Bronchial epithelial cell (primary cell): ENCODE data around the gene SCUBE2. TPM values are rescaled to one million over a fixed set of nuclear protein-coding genes. Genes with fewer than 3 reads are reported as not detected.

Experiments
- DNase-seq: peaks from one replicate; pipeline ENCODE4 v3.0.0-alpha.2; 2010; ENCODE audit warnings: low read depth
- FAIRE-seq: peaks from 2 replicates; lab custom pipeline; 2011; peaks lifted over from hg19 to GRCh38; lab: Jason Lieb, UNC
- H3K27me3 ChIP-seq: 2 replicates; pipeline ENCODE4 v1.5.1; 2011; ENCODE audit warnings: low read length; ENCODE audit not compliant: control insufficient read depth, insufficient read depth
- H3K36me3 ChIP-seq: 2 replicates; pipeline ENCODE4 v1.5.1; 2011; ENCODE audit warnings: low read length; ENCODE audit not compliant: control insufficient read depth, insufficient read depth
- H3K4me3 ChIP-seq: 2 replicates; pipeline ENCODE4 v1.5.1; 2011; ENCODE audit warnings: mild to moderate bottlenecking, low read depth, low read length, control low read depth
- CTCF ChIP-seq: IDR thresholded peaks from 2 replicates; pipeline ENCODE4 v1.5.1; 2011; ENCODE audit warnings: mild to moderate bottlenecking, moderate library complexity, low read length, control low read depth, inconsistent platforms; ENCODE audit not compliant: insufficient read depth, severe bottlenecking
- total RNA-seq: library from RNA; depleted of rRNA; stranded (reverse); fragments of >200 nt; gene quantifications from 2 replicates; pipeline ENCODE4 v1.2.1, GENCODE V29; 2014

SCUBE2 gene
- total RNA-seq, 1 donor from 2014 or later = not detected

DNA sequence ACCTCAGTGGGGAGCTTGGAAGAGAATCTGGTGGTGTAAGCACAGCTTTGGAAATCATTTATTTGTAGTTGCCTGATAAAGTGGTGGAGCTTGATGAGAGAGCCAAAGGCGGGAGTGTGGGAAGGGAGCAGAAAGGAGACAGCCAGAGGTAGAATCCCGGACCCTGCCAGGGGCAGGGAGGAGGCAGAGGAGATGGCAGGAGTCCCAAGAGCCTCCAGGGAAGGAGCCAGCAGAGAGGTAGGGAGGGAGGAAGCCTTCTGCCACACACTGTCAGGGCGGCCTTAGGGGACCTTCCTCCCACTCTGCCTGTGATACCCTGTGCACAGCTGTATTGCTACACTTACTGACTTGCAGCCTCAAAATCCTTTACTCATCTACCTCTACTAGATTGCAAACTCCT is 15.4 kb downstream of the SCUBE2 start:
- no peak for DNase-seq
- Histone ChIP-seq H3K4me3 (no peak overlapping the region), H3K36me3 (no peaks in the 10 kb centered on the region), H3K27me3 (peaks cover 4% of the 10 kb centered on the region)
- no peak for FAIRE-seq
- no peak for TF ChIP-seq CTCF

DNA sequence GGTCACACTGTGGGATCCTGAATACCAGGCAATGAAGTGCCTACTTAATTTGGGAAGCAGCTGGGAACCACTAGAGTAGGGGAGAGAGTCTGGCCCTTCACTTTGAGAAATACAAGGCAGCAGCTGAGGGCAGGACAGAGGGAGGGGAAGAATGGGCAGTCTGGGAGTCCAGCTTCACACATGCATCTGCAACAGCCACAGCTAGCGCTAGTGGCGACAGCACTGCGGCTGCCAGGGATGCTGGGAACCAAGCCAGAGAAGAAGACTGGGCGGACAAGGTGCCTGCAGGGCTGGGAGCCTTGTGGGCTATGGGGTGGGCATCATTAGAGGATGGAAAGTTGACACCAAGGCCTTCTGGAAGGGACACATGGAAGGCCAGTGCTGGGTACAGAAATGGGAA is 15.8 kb downstream of the SCUBE2 start:
- Histone ChIP-seq H3K36me3 (no peaks in the 10 kb centered on the region), H3K4me3 (no peak overlapping the region), H3K27me3 (peaks cover 4% of the 10 kb centered on the region)
- no peak for TF ChIP-seq CTCF
- DNase-seq (no peak), FAIRE-seq (no peak)

DNA sequence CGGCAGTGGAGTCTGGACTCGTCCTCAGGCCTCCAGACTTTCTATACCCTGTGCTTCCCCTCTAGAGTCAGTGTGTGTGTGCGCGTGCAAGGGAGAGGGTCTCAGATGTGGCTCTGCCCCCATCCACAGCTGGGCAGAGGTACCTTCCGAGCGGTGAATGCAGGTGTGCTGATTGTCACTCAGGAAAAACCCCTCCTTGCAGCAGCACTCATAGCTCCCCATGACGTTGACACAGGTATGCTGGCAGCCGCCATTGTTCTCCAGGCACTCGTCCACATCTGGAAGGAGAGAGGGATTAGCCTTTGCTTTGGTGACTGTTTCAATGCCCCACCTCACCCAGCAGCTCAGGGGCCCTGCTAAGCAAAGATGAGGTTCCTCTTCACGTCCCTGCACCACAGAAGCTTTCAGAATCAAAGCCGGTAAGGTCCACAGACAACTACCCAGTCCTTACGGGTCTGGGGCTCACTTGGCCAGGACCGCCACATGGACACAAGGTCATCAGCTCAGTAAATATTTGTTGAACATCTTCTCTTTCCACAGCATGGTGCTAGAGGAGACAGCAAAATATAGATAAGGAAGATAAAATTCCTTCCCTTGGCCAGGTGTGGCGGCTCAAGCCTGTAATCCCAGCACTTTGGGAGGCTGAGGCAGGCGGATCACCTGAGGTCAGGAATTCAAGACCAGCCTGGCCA is 16.9 kb downstream of the SCUBE2 start:
- no peak for TF ChIP-seq CTCF
- no peak overlapping the region for H3K4me3 ChIP-seq
- no peaks in the 10 kb centered on the region for H3K36me3 ChIP-seq
- FAIRE-seq (no peak), DNase-seq (no peak)
- H3K27me3 ChIP-seq = peaks cover 4% of the 10 kb centered on the region

DNA sequence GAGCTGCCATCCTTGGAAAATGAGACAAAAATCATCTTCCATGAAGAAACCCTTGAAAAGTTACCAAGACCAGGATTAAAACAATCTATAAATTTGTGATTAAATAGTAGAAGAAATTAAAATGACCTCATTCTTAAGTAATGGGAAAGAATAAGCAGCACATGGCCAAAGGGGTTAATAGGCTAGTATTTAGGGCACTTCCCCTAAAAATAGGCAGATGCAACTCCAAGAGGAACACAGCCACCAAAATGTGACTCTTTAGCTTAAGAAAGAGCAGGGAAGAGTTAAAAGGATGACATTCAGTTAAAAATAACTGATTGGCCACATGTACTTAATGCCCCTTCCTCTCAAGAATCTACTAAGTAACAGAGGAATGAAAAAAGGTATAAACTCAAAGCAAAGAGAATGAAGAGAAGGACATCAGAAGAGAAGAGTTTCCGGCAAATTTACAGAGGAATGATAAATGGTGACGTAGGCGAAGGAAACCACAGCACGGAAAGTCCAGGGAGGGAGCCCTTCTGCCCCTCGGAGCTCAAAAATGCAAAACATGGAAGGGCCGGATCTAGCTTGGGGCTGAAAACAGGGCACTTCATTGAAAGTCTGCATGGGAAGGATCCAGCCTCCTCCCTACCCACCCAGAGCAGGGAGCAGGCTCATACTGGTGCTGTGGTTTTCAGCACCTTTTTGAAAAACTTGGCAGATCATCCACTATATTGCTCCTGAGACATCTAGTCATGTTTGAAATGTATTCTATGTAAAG is 17.8 kb downstream of the SCUBE2 start:
- DNase-seq (no peak), FAIRE-seq (no peak)
- TF ChIP-seq CTCF = no peak
- no peak overlapping the region for H3K4me3 ChIP-seq
- peaks cover 4% of the 10 kb centered on the region for H3K27me3 ChIP-seq
- no peaks in the 10 kb centered on the region for H3K36me3 ChIP-seq

- TF ChIP-seq CTCF = no peak
- Histone ChIP-seq H3K27me3 (peaks cover 4% of the 10 kb centered on the region), H3K4me3 (no peak overlapping the region), H3K36me3 (no peaks in the 10 kb centered on the region)
- no peak for FAIRE-seq
- DNase-seq = no peak
These were observed 18.7 kb downstream of the SCUBE2 start for GRCh38 chr11:9072626-9073176.
